ENCODE data around the gene EIF4EBP3. TPM values are rescaled to one million over a fixed set of nuclear protein-coding genes. Genes with fewer than 3 reads are reported as not detected.

Gene EIF4EBP3
- total and polyA plus RNA-seq, 4 donors = 1.4 to 55.8 (median 8.0) TPM

- TF ChIP-seq YY1 (IDR thresholded peaks at IDR 0.05) (no peak), RAD21 (IDR thresholded peaks at IDR 0.05) (no peak), FOXA1 (IDR thresholded peaks at IDR 0.05) (no peak)
These were observed 34.3 kb upstream of the EIF4EBP3 start (continued) for GRCh38 chr5:140513124-140513523.

GRCh38 chr5:140524003-140524402 lies 23.5 kb upstream of the EIF4EBP3 start:
- Histone ChIP-seq H3K27me3 (ENCODE audit: control insufficient read depth in 4 of 4, insufficient read depth in 4 of 4, low read length in 3 of 4) (no peaks in the 10 kb centered on the region), H3K27ac (ENCODE audit: low read depth in 1 of 2, low read length in 2 of 2) (no peak overlapping the region), H3K9ac (ENCODE audit: low read depth in 1 of 2, low read length in 2 of 2) (no peak overlapping the region), H3K4me3 (ENCODE audit: low read depth in 1 of 3, low read length in 3 of 3) (no peak overlapping the region), H3K36me3 (ENCODE audit: control insufficient read depth in 4 of 4, insufficient read depth in 3 of 4, low read depth in 1 of 4, low read length in 3 of 4) (peaks cover 6 to 47% (median 34%) of the 10 kb centered on the region in 4 donors), H3K4me1 (ENCODE audit: control insufficient read depth in 4 of 4, insufficient read depth in 4 of 4, low read length in 3 of 4) (no peaks in the 10 kb centered on the region), H3K9me3 (ENCODE audit: control insufficient read depth in 4 of 4, low read length in 3 of 4) (no peaks in the 10 kb centered on the region)
- 84% methylated on average over 2 of the region's 2 CpGs for WGBS
- TF ChIP-seq ZBTB33 (IDR thresholded peaks at IDR 0.05) (no peak), SP1 (IDR thresholded peaks at IDR 0.05) (no peak), FOXA1 (IDR thresholded peaks at IDR 0.05) (no peak), HNF4A (conservative IDR thresholded peaks at IDR 0.05) (no peak), TAF1 (conservative IDR thresholded peaks at IDR 0.05) (no peak), CTCF (IDR thresholded peaks at IDR 0.05; ENCODE audit: low read depth, low read length, missing input control) (no peak), ATF3 (IDR thresholded peaks at IDR 0.05) (no peak), GABPA (IDR thresholded peaks at IDR 0.05 in 1 of 2, conservative IDR thresholded peaks at IDR 0.05 in 1 of 2) (no peak), EGR1 (IDR thresholded peaks at IDR 0.05; ENCODE audit: low read depth in 2 of 2) (no peak), HNF4G (IDR thresholded peaks at IDR 0.05) (no peak), FOXA2 (IDR thresholded peaks at IDR 0.05) (no peak), NR2F2 (IDR thresholded peaks at IDR 0.05) (no peak), JUND (IDR thresholded peaks at IDR 0.05) (no peak), RAD21 (IDR thresholded peaks at IDR 0.05) (no peak), MAX (IDR thresholded peaks at IDR 0.05) (no peak), RXRA (IDR thresholded peaks at IDR 0.05) (no peak), REST (IDR thresholded peaks at IDR 0.05) (no peak), YY1 (IDR thresholded peaks at IDR 0.05) (no peak)
- no peak for DNase-seq (ENCODE audit: low spot score)
